HG03139 (cell line): ENCODE results near the gene DRC1.

Experiments used
- ATAC-seq: cut with Tn5 transposase; IDR thresholded peaks from one replicate; pipeline ENCODE4 v1.9.1; 2021; ENCODE audit not compliant: unreplicated experiment

Gene DRC1

DNA sequence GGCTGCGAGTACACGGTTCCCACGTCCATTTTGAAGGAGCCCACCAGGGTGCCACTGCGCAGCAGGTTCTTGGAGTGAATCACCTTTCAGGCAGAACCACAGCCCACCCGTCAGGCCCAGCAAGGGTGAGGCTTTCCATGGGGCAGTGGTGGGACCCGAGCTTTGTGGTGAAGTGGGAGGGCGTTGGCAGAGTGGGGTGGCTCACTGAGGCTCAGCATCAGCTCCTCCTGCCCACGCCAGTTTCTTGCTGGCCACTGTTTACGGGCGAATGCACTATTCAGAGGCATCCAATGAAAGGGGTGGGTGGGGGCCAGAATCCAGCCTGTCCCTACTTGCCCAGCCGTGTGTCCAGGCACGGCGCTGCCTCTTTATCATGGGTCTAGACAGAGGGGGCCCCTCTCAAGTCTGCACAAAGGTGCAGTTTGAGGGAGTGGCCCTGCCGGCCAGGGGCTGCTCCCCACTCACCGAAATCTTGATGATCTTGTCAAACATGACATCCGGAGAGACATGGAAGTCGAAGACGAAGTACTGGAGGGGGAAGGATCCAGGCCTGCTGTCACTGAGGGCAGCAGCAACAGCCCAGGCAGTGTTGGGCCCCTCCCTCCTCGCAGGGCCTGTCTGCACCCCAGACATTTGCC lies 87.6 kb downstream of the DRC1 start:
- ATAC-seq = no peak

DNA sequence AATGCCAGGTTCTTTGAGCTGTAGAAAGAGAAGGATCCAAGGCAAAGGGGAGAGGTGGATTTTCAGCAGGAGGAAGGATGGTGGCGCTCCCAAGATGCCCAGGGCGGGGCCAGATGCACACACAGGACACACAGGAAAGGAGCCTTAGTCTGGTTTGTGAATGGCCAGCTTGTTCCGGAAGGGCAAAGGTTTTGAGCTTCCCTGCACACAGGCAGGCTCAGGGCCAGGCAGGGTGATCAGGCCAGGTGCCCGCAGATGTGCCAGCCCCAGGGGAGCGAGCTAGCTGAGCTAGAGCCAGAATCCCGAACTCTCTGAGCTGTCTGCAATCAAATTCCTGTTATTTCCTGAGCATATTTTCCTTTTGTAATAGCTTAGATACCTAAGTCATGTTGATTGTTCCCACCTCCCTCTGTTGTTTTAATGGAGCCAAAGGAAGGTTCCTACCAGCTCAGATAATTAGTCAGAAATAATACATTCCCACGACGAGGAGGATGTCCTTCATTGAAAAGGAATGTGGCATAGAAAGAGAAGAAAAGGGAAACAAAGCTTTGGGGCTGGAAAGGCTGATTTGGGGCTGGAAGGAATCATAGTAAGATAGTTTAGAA lies 89.9 kb downstream of the DRC1 start:
- ATAC-seq = no peak

DNA sequence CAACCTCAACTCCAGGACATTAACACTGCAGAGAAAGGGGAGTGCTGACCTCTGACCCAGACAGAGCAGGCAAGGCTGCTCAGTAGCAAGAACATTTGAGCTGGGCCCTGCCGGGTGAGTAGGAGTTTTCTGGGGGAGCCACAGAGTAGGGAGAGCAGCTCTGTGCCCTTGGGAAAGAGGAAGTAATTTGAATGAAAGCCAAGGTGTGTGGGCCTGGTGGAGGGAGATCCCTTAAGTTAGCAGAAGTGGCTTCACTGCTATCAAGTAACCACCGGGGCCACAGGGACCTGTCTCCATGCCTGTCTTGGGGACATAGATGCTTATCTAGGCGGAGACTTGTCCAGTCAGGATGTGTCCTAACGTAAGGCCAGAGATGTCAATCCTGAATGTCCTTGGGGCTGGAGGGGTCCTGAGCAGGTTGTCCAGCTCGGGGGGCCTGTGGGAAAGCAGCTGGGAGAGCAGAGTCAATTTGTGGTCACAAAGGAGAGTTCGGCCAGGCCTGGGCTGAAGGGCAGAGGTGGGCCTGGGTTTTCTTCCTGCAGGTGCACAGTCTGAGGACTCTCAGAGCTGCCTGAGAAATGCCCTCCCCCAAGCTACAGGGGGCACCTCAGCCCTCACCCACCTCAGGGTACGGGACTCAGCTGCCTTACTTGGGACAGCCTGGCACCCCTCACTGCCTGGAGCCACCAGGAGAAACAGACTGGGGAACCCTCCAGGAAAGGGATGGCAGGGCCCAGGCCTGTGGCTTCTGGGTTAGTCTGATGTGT lies 91.2 kb downstream of the DRC1 start:
- ATAC-seq = no peak

DNA sequence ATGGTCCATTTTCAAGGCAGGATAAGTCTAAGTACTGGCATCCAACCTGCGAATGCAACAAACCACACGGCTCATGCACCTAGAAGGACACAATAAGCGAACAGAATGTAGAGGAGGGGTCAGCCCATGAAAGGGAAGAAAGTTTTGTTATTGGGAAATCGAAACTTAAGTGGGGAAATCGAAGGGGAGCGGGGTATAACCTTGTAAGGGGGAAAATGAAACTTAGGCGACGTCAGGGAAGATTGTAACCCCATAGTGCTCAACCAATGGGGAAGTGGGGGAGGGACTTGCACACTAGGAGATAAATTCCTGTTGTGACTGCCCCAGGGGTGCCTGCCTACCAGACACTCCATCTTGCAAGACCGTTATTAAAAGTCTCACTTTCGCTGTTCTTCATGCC lies 91.8 kb downstream of the DRC1 start:
- no peak for ATAC-seq

DNA sequence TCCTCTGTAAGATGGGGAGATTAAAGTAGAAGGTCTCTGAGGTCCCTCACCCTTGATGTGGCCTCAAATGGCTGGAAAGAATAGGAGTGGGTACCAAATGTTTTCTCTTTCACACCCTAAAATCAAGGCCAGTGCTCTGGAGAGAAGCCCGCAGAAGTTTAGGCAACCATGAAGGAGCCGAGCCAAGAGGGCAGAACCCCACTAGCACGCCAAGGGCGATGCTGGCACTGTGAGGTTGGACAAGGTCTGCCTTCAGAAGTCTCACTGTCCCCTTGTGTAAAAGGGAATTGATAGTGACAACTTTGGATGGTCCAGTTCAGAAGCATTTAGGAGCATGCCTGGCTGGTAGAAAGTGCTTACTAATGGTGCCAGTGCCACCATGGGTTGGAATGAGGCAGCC lies 92.5 kb downstream of the DRC1 start:
- ATAC-seq = no peak

DNA sequence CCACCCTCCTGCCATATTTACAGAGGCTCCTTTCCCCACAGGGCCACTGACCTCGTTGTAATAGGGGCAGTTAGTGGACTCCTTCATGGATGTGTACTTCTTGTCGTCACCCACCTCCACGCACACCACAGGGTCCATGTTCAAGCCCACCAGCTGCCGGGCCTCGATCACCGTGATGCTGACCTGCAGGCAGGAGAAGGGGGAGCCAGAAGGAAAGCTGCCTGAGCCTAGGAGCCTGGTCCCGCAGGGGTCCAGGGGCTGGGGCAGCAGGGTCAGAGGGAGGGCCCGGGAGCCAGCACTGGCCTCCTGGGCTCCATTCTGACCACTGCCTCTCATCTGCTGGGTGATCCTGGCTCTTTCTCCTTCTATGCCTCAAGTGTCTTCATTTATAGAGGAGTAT lies 93.2 kb downstream of the DRC1 start:
- ATAC-seq = no peak

DNA sequence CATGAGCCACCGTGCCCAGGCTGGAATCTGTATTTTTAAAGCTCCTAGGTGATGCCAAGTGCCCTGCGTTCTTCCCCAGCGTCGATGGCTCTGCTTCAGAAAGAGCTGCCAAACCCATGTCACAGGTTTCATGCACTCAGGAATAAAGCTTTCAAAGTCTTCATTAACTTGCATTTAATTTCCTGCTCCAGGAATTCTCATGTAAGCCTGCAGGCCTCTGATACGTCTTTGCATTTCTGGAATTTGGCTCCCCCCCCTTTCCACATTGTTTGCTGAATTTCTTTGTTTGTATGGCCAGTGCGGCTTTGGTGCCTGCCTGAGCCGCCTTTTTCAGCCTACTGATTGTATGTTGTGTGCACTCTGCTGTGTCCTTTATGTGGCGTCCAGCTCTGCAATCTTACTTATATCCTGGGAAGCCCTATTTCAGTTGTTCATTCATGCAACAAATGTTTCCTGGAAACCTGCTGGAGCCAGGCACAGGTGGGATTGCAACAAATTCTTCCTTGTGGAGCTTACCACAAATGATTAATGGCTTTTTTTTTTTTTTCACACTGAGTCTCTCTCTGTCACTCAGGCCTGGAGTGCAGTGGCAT lies 94.1 kb downstream of the DRC1 start:
- no peak for ATAC-seq

DNA sequence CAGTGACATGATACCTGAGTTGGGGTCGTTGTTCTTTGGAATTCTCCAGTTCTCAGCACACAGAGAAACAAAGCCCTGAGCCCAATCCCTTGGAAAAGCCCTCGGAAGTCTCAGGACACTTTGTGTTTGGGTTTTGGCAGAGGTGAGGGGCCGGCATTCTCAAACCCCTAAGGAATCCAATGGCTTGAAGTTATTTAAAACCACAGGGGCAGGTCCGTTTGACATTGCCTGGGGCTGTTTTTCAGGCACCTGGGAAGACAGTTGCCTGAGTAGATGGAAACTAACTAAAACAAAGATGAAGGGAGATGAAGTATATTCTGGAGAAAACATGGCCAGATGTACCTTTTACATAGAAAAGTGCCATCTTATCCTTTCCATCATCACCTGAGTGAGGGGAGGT lies 98.7 kb downstream of the DRC1 start:
- no peak for ATAC-seq

DNA sequence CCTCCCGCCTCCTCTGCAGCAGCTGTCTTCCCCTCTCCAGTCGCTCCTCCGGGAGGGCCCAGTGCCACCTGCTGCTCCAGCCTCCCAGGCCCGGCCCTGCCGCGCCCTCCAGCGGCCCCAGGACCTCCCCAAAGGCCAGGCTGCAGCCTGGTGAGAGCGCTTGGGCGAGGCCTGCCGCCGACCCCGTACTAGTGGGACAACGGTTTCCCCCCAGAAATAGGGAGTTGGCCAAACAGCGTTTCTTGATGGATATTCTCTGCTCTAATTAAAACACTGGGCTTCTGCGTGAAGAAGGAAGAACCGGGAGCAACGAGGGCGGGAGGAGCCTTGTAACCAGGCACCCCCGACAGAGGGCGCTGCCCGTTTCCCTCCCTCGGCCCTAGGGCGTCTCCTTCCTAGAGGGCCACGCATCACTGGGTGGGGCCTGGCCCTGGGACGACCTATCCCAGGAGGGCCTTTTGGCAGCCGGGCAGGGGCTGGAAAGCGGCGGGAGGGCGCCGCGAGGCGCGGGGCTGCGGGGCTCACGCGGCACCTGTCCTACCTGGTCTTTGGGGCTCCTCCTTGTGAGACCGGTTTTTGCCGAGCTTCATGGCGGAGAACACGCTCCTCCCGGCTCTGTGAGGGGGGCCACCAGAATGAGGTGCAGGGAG lies 101.6 kb downstream of the DRC1 start:
- no peak for ATAC-seq

DNA sequence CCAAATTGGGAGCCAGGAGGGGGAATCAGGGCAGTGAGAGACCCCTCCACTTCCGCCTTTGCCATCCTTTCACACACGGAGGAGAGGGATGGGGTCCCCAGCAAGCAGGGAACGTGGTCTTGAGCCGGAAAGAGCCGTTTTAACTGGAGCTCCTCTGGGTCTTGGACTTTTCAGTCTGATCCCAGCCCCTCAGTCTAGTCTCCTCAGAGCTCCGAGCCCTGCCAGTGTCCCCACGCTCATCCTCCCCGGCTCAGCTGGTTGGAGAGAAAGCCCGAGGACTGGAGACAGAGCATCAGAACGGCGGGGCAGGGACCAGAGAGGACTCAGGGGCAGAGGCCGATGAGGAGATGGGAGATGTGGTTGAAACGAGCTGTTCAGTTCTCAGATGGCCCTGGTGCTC lies 102.3 kb downstream of the DRC1 start:
- no peak for ATAC-seq

DNA sequence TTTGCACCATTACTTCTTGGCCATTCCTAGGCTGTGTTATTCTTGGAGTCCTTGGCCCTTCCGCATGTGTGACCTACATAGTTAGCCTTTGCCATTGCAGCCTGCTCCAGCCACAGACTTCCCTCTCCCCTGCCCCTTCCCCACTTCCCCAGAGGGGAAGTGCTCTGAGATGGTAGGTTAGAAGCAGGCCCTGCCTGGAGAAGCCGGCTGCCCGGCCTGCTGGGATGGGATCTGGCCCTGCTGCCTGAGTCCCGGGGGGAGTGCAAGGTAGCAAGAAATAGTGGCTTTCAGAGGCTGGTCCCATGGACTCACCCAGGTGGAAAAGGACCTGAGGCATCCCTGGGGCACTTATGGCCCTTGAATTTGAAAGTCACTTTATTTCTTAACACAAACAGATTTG lies 104.6 kb downstream of the DRC1 start:
- no peak for ATAC-seq
